Measurements from ENCODE around the gene SMO. TPM values are rescaled to one million over a fixed set of nuclear protein-coding genes. Genes with fewer than 3 reads are reported as not detected.

The SMO gene
- total RNA-seq, 1 experiment from 2014 or later: 2.9 TPM

DNA sequence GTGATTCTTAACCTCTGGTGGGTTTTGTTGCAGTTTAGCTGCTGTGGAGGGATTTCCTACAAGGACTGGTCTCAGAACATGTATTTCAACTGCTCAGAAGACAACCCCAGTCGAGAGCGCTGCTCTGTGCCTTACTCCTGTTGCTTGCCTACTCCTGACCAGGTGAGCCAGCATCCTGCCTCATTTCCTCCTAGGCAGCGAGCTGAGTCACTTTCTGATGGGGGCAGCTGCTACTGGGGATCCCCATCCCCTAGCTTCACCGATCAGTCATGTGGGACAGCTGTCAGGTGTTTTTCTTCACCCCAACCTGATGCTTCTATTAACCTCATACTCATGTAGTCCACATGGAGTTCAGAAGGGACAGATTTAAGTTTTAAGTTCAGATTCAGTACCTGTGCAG lies 21.7 kb upstream of the SMO start:
- Histone ChIP-seq H3K27ac (ENCODE audit: low read length) (no peak overlapping the region), H3K9me3 (ENCODE audit: control insufficient read depth, insufficient read depth, low read depth, low read length) (no peaks in the 10 kb centered on the region), H3K4me1 (ENCODE audit: control insufficient read depth, insufficient read depth, low read length) (no peaks in the 10 kb centered on the region; the same call in 1 of the 2 replicates), H3K4me3 (ENCODE audit: low read depth in 2 of 2, low read length in 2 of 2) (no peak overlapping the region), H3K27me3 (ENCODE audit: control insufficient read depth, insufficient read depth, low read length) (no peaks in the 10 kb centered on the region), H3K36me3 (ENCODE audit: control insufficient read depth, insufficient read depth, low read length) (no peaks in the 10 kb centered on the region)
- TF ChIP-seq, protein P1, sequence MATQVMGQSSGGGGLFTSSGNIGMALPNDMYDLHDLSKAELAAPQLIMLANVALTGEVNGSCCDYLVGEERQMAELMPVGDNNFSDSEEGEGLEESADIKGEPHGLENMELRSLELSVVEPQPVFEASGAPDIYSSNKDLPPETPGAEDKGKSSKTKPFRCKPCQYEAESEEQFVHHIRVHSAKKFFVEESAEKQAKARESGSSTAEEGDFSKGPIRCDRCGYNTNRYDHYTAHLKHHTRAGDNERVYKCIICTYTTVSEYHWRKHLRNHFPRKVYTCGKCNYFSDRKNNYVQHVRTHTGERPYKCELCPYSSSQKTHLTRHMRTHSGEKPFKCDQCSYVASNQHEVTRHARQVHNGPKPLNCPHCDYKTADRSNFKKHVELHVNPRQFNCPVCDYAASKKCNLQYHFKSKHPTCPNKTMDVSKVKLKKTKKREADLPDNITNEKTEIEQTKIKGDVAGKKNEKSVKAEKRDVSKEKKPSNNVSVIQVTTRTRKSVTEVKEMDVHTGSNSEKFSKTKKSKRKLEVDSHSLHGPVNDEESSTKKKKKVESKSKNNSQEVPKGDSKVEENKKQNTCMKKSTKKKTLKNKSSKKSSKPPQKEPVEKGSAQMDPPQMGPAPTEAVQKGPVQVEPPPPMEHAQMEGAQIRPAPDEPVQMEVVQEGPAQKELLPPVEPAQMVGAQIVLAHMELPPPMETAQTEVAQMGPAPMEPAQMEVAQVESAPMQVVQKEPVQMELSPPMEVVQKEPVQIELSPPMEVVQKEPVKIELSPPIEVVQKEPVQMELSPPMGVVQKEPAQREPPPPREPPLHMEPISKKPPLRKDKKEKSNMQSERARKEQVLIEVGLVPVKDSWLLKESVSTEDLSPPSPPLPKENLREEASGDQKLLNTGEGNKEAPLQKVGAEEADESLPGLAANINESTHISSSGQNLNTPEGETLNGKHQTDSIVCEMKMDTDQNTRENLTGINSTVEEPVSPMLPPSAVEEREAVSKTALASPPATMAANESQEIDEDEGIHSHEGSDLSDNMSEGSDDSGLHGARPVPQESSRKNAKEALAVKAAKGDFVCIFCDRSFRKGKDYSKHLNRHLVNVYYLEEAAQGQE (IDR thresholded peaks at IDR 0.05; ENCODE audit: insufficient read depth in 1 of 2, low read depth in 2 of 2, low read length in 1 of 2): no peak
- TF ChIP-seq POLR2AphosphoS5 (IDR thresholded peaks at IDR 0.05; ENCODE audit: low read depth, low read length) (no peak), SIN3A (IDR thresholded peaks at IDR 0.05; ENCODE audit: borderline replicate concordance, insufficient read depth, low read depth, low read length) (no peak), TCF7L2 (IDR thresholded peaks at IDR 0.05; ENCODE audit: low read depth, low read length) (no peak)
- TF ChIP-seq, protein P2, sequence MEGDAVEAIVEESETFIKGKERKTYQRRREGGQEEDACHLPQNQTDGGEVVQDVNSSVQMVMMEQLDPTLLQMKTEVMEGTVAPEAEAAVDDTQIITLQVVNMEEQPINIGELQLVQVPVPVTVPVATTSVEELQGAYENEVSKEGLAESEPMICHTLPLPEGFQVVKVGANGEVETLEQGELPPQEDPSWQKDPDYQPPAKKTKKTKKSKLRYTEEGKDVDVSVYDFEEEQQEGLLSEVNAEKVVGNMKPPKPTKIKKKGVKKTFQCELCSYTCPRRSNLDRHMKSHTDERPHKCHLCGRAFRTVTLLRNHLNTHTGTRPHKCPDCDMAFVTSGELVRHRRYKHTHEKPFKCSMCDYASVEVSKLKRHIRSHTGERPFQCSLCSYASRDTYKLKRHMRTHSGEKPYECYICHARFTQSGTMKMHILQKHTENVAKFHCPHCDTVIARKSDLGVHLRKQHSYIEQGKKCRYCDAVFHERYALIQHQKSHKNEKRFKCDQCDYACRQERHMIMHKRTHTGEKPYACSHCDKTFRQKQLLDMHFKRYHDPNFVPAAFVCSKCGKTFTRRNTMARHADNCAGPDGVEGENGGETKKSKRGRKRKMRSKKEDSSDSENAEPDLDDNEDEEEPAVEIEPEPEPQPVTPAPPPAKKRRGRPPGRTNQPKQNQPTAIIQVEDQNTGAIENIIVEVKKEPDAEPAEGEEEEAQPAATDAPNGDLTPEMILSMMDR (IDR thresholded peaks at IDR 0.05): no peak
- ATAC-seq: no peak
- BruUV-seq (replicated peaks): no TSS peak
- intact Hi-C loops (cut with micrococcal nuclease; ENCODE audit: unreplicated experiment): no loop called here
- ChIA-PET POLR2A (no interaction called here), CTCF (no interaction called here)
- no peak for DNase-seq (ENCODE audit: low read depth, low spot score)
- in situ Hi-C loops (cut with HindIII; ENCODE audit: low pct_unique_long_range_greater_than_20kb, low sequenced_read_pairs): no loop called here

DNA sequence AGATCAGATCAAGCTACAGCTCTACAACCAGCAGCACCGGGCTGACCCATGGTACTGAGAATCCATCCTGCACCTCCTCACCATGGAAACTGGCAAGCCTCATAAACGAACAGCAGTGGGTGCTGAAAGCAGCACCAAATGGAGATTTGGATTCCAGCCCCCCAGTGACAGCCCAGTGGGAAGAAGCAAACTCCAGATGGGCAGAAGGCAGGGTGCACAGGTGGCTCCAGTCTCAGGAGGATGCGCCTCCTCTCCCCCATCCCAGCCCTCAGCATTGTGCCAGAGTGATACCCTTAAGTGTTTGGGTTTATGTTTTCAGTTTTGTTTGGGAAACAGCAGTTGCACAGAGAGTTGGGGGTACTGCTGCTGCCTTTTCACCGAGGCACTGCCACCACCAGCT lies 20.6 kb upstream of the SMO start:
- TF ChIP-seq SIN3A (IDR thresholded peaks at IDR 0.05; ENCODE audit: borderline replicate concordance, insufficient read depth, low read depth, low read length) (no peak), TCF7L2 (IDR thresholded peaks at IDR 0.05; ENCODE audit: low read depth, low read length) (no peak), POLR2AphosphoS5 (IDR thresholded peaks at IDR 0.05; ENCODE audit: low read depth, low read length) (no peak)
- TF ChIP-seq, protein P1 (IDR thresholded peaks at IDR 0.05; ENCODE audit: insufficient read depth in 1 of 2, low read depth in 2 of 2, low read length in 1 of 2): no peak
- TF ChIP-seq, protein P2 (IDR thresholded peaks at IDR 0.05): no peak
- Histone ChIP-seq H3K36me3 (ENCODE audit: control insufficient read depth, insufficient read depth, low read length) (no peaks in the 10 kb centered on the region), H3K9me3 (ENCODE audit: control insufficient read depth, insufficient read depth, low read depth, low read length) (no peaks in the 10 kb centered on the region), H3K4me3 (ENCODE audit: low read depth in 2 of 2, low read length in 2 of 2) (no peak overlapping the region), H3K4me1 (ENCODE audit: control insufficient read depth, insufficient read depth, low read length) (no peaks in the 10 kb centered on the region; the same call in 1 of the 2 replicates), H3K27me3 (ENCODE audit: control insufficient read depth, insufficient read depth, low read length) (no peaks in the 10 kb centered on the region), H3K27ac (ENCODE audit: low read length) (no peak overlapping the region)
- DNase-seq (ENCODE audit: low read depth, low spot score): no peak
- no TSS peak for BruUV-seq (replicated peaks)
- intact Hi-C loops (cut with micrococcal nuclease; ENCODE audit: unreplicated experiment): no loop called here
- ATAC-seq: no peak
- in situ Hi-C loops (cut with HindIII; ENCODE audit: low pct_unique_long_range_greater_than_20kb, low sequenced_read_pairs): no loop called here
- POLR2A ChIA-PET: no interaction called here
- CTCF ChIA-PET: no interaction called here
